Measurements from ENCODE around the gene AGBL2.

DNA sequence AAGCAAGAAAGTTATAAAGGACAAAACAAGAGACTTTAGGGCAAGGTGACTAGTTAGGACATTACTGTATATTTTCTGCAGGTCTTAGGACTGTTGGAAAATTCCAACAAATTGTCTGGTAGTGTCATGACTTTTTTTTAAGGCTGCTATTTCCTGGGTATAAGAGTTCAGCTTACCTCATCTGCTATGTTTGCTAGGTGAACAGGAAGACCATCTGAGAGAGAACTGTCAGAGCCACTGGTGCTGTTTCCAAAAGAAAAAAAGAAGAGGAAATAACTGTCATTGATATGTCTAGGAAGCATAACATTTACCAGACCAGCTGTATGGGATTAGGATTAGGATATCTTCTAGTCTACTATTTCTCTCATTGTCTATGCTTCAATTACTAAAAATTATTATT is 46.5 kb downstream of the AGBL2 start:
- TF ChIP-seq POLR2AphosphoS5 (IDR thresholded peaks at IDR 0.05), result no peak
- TF ChIP-seq, protein P1, sequence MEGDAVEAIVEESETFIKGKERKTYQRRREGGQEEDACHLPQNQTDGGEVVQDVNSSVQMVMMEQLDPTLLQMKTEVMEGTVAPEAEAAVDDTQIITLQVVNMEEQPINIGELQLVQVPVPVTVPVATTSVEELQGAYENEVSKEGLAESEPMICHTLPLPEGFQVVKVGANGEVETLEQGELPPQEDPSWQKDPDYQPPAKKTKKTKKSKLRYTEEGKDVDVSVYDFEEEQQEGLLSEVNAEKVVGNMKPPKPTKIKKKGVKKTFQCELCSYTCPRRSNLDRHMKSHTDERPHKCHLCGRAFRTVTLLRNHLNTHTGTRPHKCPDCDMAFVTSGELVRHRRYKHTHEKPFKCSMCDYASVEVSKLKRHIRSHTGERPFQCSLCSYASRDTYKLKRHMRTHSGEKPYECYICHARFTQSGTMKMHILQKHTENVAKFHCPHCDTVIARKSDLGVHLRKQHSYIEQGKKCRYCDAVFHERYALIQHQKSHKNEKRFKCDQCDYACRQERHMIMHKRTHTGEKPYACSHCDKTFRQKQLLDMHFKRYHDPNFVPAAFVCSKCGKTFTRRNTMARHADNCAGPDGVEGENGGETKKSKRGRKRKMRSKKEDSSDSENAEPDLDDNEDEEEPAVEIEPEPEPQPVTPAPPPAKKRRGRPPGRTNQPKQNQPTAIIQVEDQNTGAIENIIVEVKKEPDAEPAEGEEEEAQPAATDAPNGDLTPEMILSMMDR (IDR thresholded peaks at IDR 0.05), result no peak
- no peak for TF ChIP-seq POLR2A (IDR thresholded peaks at IDR 0.05)
